SK-N-SH treated with all-trans-retinoic acid at 6 μM for 48 hours (cell line): ENCODE data around the gene TNIP1.

Source experiments
- BACH2 ChIP-seq: fragments of 250-450 bp; sonication (Bioruptor Pico); IDR thresholded peaks from 2 replicates; pipeline ENCODE4 v1.9.0; 2021; ENCODE audit warnings: mild to moderate bottlenecking, borderline replicate concordance
- PPARA ChIP-seq: fragments of 250-450 bp; sonication (Bioruptor Pico); IDR thresholded peaks from 2 replicates; pipeline ENCODE4 v1.5.0; 2020; ENCODE audit warnings: mild to moderate bottlenecking, borderline replicate concordance
- RARB ChIP-seq: fragments of 250-450 bp; sonication (Bioruptor Pico); IDR thresholded peaks from 2 replicates; pipeline ENCODE4 v1.8.0; 2021; ENCODE audit warnings: mild to moderate bottlenecking, moderate library complexity
- TCF4 ChIP-seq: fragments of 250-450 bp; sonication (Bioruptor Pico); IDR thresholded peaks from 2 replicates; pipeline ENCODE4 v1.8.0; 2021; ENCODE audit warnings: mild to moderate bottlenecking, moderate library complexity, borderline replicate concordance
- ZNF70 ChIP-seq: fragments of 450-650 bp; formaldehyde crosslinking; IDR thresholded peaks from 2 replicates; pipeline ENCODE4 v1.5.0; 2020; ENCODE audit warnings: mild to moderate bottlenecking, moderate library complexity
- TF ChIP-seq, protein P1 (sequence below): fragments of 250-450 bp; sonication (Bioruptor Pico); IDR thresholded peaks from 2 replicates; pipeline ENCODE4 v1.8.0; 2020; ENCODE audit warnings: mild to moderate bottlenecking, moderate library complexity, borderline replicate concordance
- TF ChIP-seq, protein P2 (sequence below): fragments of 250-450 bp; sonication (Bioruptor Pico); IDR thresholded peaks from 2 replicates; pipeline ENCODE4 v1.8.0; 2021; ENCODE audit warnings: low read depth, mild to moderate bottlenecking, moderate library complexity, borderline replicate concordance

GRCh38 chr5:151030379-151030778, 50.5 kb downstream of the TNIP1 start:
- TF ChIP-seq, protein P1, sequence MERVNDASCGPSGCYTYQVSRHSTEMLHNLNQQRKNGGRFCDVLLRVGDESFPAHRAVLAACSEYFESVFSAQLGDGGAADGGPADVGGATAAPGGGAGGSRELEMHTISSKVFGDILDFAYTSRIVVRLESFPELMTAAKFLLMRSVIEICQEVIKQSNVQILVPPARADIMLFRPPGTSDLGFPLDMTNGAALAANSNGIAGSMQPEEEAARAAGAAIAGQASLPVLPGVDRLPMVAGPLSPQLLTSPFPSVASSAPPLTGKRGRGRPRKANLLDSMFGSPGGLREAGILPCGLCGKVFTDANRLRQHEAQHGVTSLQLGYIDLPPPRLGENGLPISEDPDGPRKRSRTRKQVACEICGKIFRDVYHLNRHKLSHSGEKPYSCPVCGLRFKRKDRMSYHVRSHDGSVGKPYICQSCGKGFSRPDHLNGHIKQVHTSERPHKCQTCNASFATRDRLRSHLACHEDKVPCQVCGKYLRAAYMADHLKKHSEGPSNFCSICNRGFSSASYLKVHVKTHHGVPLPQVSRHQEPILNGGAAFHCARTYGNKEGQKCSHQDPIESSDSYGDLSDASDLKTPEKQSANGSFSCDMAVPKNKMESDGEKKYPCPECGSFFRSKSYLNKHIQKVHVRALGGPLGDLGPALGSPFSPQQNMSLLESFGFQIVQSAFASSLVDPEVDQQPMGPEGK (CRISPR knock-in tag) = no peak
- TF ChIP-seq RARB (CRISPR knock-in tag) (no peak), TCF4 (CRISPR knock-in tag) (no peak), PPARA (CRISPR knock-in tag) (no peak), BACH2 (CRISPR knock-in tag) (no peak), ZNF70 (CRISPR knock-in tag) (no peak)
- TF ChIP-seq, protein P2, sequence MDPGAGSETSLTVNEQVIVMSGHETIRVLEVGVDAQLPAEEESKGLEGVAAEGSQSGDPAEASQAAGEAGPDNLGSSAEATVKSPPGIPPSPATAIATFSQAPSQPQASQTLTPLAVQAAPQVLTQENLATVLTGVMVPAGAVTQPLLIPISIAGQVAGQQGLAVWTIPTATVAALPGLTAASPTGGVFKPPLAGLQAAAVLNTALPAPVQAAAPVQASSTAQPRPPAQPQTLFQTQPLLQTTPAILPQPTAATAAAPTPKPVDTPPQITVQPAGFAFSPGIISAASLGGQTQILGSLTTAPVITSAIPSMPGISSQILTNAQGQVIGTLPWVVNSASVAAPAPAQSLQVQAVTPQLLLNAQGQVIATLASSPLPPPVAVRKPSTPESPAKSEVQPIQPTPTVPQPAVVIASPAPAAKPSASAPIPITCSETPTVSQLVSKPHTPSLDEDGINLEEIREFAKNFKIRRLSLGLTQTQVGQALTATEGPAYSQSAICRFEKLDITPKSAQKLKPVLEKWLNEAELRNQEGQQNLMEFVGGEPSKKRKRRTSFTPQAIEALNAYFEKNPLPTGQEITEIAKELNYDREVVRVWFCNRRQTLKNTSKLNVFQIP (CRISPR knock-in tag) = no peak
